H9 (cell line): ENCODE data around the gene DDX51. TPM values are rescaled to one million over a fixed set of nuclear protein-coding genes. Genes with fewer than 3 reads are reported as not detected.

Experiments used
- DNase-seq: peaks from one replicate; pipeline ENCODE4 v3.0.0-alpha.2; 2017
- H2AFZ ChIP-seq: one replicate; pipeline ENCODE4 v1.6.1; 2013; ENCODE audit warnings: mild to moderate bottlenecking, low read length, control low read depth, moderate library complexity
- H2AK5ac ChIP-seq: 2 replicates; pipeline ENCODE4 v1.6.1; 2013; ENCODE audit warnings: low read length, control low read depth, mixed read lengths; ENCODE audit not compliant: insufficient read length
- H2BK120ac ChIP-seq: one replicate; pipeline ENCODE4 v1.6.1; 2013; ENCODE audit warnings: low read depth, mild to moderate bottlenecking, low read length, control low read depth, inconsistent platforms; ENCODE audit not compliant: poor library complexity, severe bottlenecking
- H2BK12ac ChIP-seq: 2 replicates; pipeline ENCODE4 v1.6.1; 2013; ENCODE audit warnings: low read length, control low read depth, mixed read lengths, low read depth; ENCODE audit not compliant: insufficient read length
- H2BK15ac ChIP-seq: 2 replicates; pipeline ENCODE4 v1.6.1; 2013; ENCODE audit warnings: low read depth, low read length, control low read depth
- H2BK20ac ChIP-seq: one replicate; pipeline ENCODE4 v1.6.1; 2013; ENCODE audit warnings: low read depth, mild to moderate bottlenecking, low read length, control low read depth, inconsistent platforms; ENCODE audit not compliant: poor library complexity, severe bottlenecking
- H2BK5ac ChIP-seq: 2 replicates; pipeline ENCODE4 v1.6.1; 2013; ENCODE audit warnings: low read length, control low read depth, mixed read lengths; ENCODE audit not compliant: insufficient read length
- H3K14ac ChIP-seq: 2 replicates; pipeline ENCODE4 v1.6.1; 2013; ENCODE audit warnings: low read length, control low read depth; ENCODE audit not compliant: insufficient read depth
- H3K18ac ChIP-seq: 2 replicates; pipeline ENCODE4 v1.6.1; 2013; ENCODE audit warnings: low read depth, mild to moderate bottlenecking, mixed read lengths, low read length, control low read depth; ENCODE audit not compliant: insufficient read length
- H3K23ac ChIP-seq: 2 replicates; pipeline ENCODE4 v1.6.1; 2013; ENCODE audit warnings: low read length, control low read depth, mixed read lengths, low read depth; ENCODE audit not compliant: insufficient read length
- H3K23me2 ChIP-seq: 2 replicates; pipeline ENCODE4 v1.6.1; 2013; ENCODE audit warnings: low read depth, mild to moderate bottlenecking, mixed read lengths, low read length, control low read depth; ENCODE audit not compliant: insufficient read length, poor library complexity, severe bottlenecking
- H3K27ac ChIP-seq: 2 replicates; pipeline ENCODE4 v1.5.1; 2013; ENCODE audit warnings: low read length, control low read depth, mixed read lengths, low read depth; ENCODE audit not compliant: insufficient read length
- H3K27me3 ChIP-seq: 2 replicates; pipeline ENCODE4 v1.6.1; 2013; ENCODE audit warnings: low read length, control low read depth, inconsistent platforms; ENCODE audit not compliant: insufficient read depth
- H3K4ac ChIP-seq: 2 replicates; pipeline ENCODE4 v1.6.1; 2013; ENCODE audit warnings: low read depth, mild to moderate bottlenecking, control low read depth, inconsistent platforms, low read length, moderate library complexity
- H3K4me1 ChIP-seq: 2 replicates; pipeline ENCODE4 v1.6.1; 2013; ENCODE audit warnings: low read length, control low read depth, inconsistent platforms; ENCODE audit not compliant: insufficient read depth
- H3K4me2 ChIP-seq: 2 replicates; pipeline ENCODE4 v1.6.1; 2013; ENCODE audit warnings: low read length, control low read depth, mixed read lengths; ENCODE audit not compliant: insufficient read length, insufficient read depth
- H3K56ac ChIP-seq: 2 replicates; pipeline ENCODE4 v1.6.1; 2013; ENCODE audit warnings: low read depth, mild to moderate bottlenecking, mixed read lengths, low read length, control low read depth; ENCODE audit not compliant: insufficient read length
- H3K79me1 ChIP-seq: 2 replicates; pipeline ENCODE4 v1.6.1; 2013; ENCODE audit warnings: low read depth, mild to moderate bottlenecking, moderate library complexity, low read length, control low read depth, inconsistent platforms; ENCODE audit not compliant: insufficient read depth, poor library complexity, severe bottlenecking
- H3K79me2 ChIP-seq: 2 replicates; pipeline ENCODE4 v1.6.1; 2013; ENCODE audit warnings: low read length, control low read depth, inconsistent platforms; ENCODE audit not compliant: insufficient read depth
- H3K9ac ChIP-seq: 2 replicates; pipeline ENCODE4 v1.6.1; 2013; ENCODE audit warnings: low read length, control low read depth, mixed read lengths; ENCODE audit not compliant: insufficient read length; ENCODE audit errors: extremely low read depth
- H3K9me3 ChIP-seq: one replicate; pipeline ENCODE4 v1.6.1; 2013; ENCODE audit warnings: low read depth, low read length, inconsistent platforms; ENCODE audit not compliant: control insufficient read depth
- H3T11ph ChIP-seq: one replicate; pipeline ENCODE4 v1.6.1; 2013; ENCODE audit warnings: mild to moderate bottlenecking, low read length, control low read depth, inconsistent platforms
- H4K20me1 ChIP-seq: one replicate; pipeline ENCODE4 v1.6.1; 2013; ENCODE audit not compliant: control insufficient read depth, insufficient read length, insufficient read depth
- H4K5ac ChIP-seq: 2 replicates; pipeline ENCODE4 v1.6.1; 2013; ENCODE audit warnings: low read depth, mild to moderate bottlenecking, mixed read lengths, low read length, control low read depth; ENCODE audit not compliant: insufficient read length
- H4K8ac ChIP-seq: replicated peaks from 2 replicates; pipeline ENCODE4 v1.6.1; 2013; ENCODE audit warnings: low read length, control low read depth, mixed read lengths, low read depth; ENCODE audit not compliant: insufficient read length
- H4K91ac ChIP-seq: 2 replicates; pipeline ENCODE4 v1.6.1; 2013; ENCODE audit warnings: low read depth, mild to moderate bottlenecking, moderate library complexity, mixed read lengths, low read length, control low read depth; ENCODE audit not compliant: insufficient read length
- H3K27ac Mint-ChIP-seq, 3 experiments: 2 replicates in 2 of 3; 3 replicates in 1 of 3; pipeline ENCODE4 v1.8.0; 2020 to 2021; ENCODE audit warnings: mixed read lengths in 3 of 3, mild to moderate bottlenecking in 1 of 3, moderate library complexity in 1 of 3
- H3K27me3 Mint-ChIP-seq: 2 replicates; pipeline ENCODE4 v1.8.0; 2021; ENCODE audit warnings: low read depth, mild to moderate bottlenecking, moderate library complexity, mixed read lengths
- H3K36me3 Mint-ChIP-seq, 3 experiments: 2 replicates in 2 of 3; 3 replicates in 1 of 3; pipeline ENCODE4 v1.8.0; 2020 to 2021; ENCODE audit warnings: low read depth in 3 of 3, mixed read lengths in 3 of 3; ENCODE audit not compliant: insufficient read depth in 1 of 3
- H3K4me1 Mint-ChIP-seq, 2 experiments: 2 replicates each; pipeline ENCODE4 v1.8.0; 2020; ENCODE audit warnings: mixed read lengths in 2 of 2
- H3K4me3 Mint-ChIP-seq, 2 experiments: 2 replicates in 1 of 2; 3 replicates in 1 of 2; pipeline ENCODE4 v1.8.0; 2020 to 2021; ENCODE audit warnings: mild to moderate bottlenecking in 2 of 2, mixed read lengths in 2 of 2, moderate library complexity in 1 of 2
- H3K9me3 Mint-ChIP-seq, 2 experiments: 2 replicates in 1 of 2; 3 replicates in 1 of 2; pipeline ENCODE4 v1.8.0; 2020; ENCODE audit warnings: mild to moderate bottlenecking in 2 of 2, mixed read lengths in 2 of 2, moderate library complexity in 1 of 2
- CTCF ChIP-seq: fragments of 200-600 bp; sonication (generic); conservative IDR thresholded peaks from 3 replicates; pipeline ENCODE4 v1.8.0; 2021; ENCODE audit warnings: antibody characterized with exemption, mild to moderate bottlenecking
- WGBS: extraction: QIAGEN DNeasy Blood & Tissue Kit; methylation state at CpG from one replicate; pipeline ENCODE4 v1.1.7; 2013; ENCODE audit warnings: missing lambda C conversion rate, low lambda C conversion rate, mixed read lengths; ENCODE audit not compliant: insufficient read length; ENCODE audit errors: extremely low coverage; 5-methylcytosine and 5-hydroxymethylcytosine counted together
- total RNA-seq: library from RNA; stranded (reverse); gene quantifications from 2 replicates; pipeline ENCODE4 v1.2.1, GENCODE V29; 2021

Gene DDX51
- total RNA-seq, 1 experiment from 2014 or later = 37.9 TPM

GRCh38 chr12:132153501-132154340 is 9.6 kb upstream of the DDX51 start:
- Histone ChIP-seq H4K5ac (no peak overlapping the region), H2AFZ (no peak overlapping the region), H2BK12ac (no peak overlapping the region), H2BK5ac (no peak overlapping the region), H3K14ac (no peak overlapping the region), H2BK20ac (no peak overlapping the region), H3K27ac (no peak overlapping the region), H3K4me2 (no peak overlapping the region), H3K79me1 (no peaks in the 10 kb centered on the region), H3K79me2 (no peaks in the 10 kb centered on the region), H4K91ac (no peak overlapping the region), H4K20me1 (no peaks in the 10 kb centered on the region), H3K27me3 (no peaks in the 10 kb centered on the region), H3K4ac (no peak overlapping the region), H3K23ac (no peak overlapping the region), H3K18ac (no peak overlapping the region), H2BK15ac (no peak overlapping the region), H3K23me2 (no peaks in the 10 kb centered on the region), H3K4me1 (no peaks in the 10 kb centered on the region), H3K56ac (no peak overlapping the region), H3T11ph (no peak overlapping the region), H3K9me3 (peaks cover 18% of the 10 kb centered on the region), H4K8ac (no peak overlapping the region), H2AK5ac (no peak overlapping the region), H2BK120ac (no peak overlapping the region), H3K9ac (no peak overlapping the region)
- no CpG with 5 or more reads among the region's 41 CpGs for WGBS
- Mint-ChIP-seq H3K36me3 (peaks cover 0 to 4% (median 2%) of the 10 kb centered on the region in 3 experiments; a peak in 2 of 7 replicates), H3K4me1 (no peaks in the 10 kb centered on the region), H3K4me3 (no peak overlapping the region), H3K27me3 (peaks cover 5% of the 10 kb centered on the region), H3K27ac (no peak overlapping the region), H3K9me3 (no peaks in the 10 kb centered on the region)
- peak; percentile 99 for TF ChIP-seq CTCF
- DNase-seq = peak; percentile 95
